AG04450 (cell line): Measurements from ENCODE around the gene PAQR6. TPM values are rescaled to one million over a fixed set of nuclear protein-coding genes. Genes with fewer than 3 reads are reported as not detected.

Experiments used
- CTCF ChIA-PET: fragments of 300-600, 350-600 bp; formaldehyde crosslinking; extraction: SDS; loops from one replicate; lab custom pipeline; 2022; ENCODE audit warnings: antibody characterized with exemption, inconsistent platforms; lab: Charles Lee
- POLR2A ChIA-PET: fragments of 350-600 bp; formaldehyde crosslinking; extraction: SDS; loops from one replicate; lab custom pipeline; 2021; ENCODE audit warnings: antibody characterized with exemption, inconsistent platforms; lab: Yijun Ruan, JAX
- DNase-seq: peaks from one replicate; pipeline ENCODE4 v3.0.0-alpha.2; 2011; ENCODE audit warnings: low read depth, low spot score
- H3K27ac ChIP-seq: one replicate; pipeline ENCODE4 v1.5.1; 2012; ENCODE audit warnings: low read depth, low read length, control low read depth
- H3K27me3 ChIP-seq: one replicate; pipeline ENCODE4 v1.6.0; 2012; ENCODE audit warnings: low read length; ENCODE audit not compliant: control insufficient read depth, insufficient read depth
- H3K4me3 ChIP-seq: 2 replicates; pipeline ENCODE4 v1.5.1; 2011; ENCODE audit warnings: mild to moderate bottlenecking, low read depth, low read length, control low read depth
- H3K9me3 ChIP-seq: 2 replicates; pipeline ENCODE4 v1.5.1; 2012; ENCODE audit warnings: low read length; ENCODE audit not compliant: control insufficient read depth, insufficient read depth
- polyA plus RNA-seq: library from polyadenylated mRNA; depleted of rRNA; stranded (reverse); fragments of >200 nt; gene quantifications from 2 replicates; pipeline ENCODE4 v1.2.3, GENCODE V29; 2011
- TF ChIP-seq, protein P1 (sequence below): IDR thresholded peaks from 2 replicates; pipeline ENCODE4 v1.5.1; 2011; ENCODE audit warnings: low read depth, low read length, control low read depth, inconsistent platforms

PAQR6 gene
- polyA plus RNA-seq, 1 experiment, result 0.26 TPM

DNA sequence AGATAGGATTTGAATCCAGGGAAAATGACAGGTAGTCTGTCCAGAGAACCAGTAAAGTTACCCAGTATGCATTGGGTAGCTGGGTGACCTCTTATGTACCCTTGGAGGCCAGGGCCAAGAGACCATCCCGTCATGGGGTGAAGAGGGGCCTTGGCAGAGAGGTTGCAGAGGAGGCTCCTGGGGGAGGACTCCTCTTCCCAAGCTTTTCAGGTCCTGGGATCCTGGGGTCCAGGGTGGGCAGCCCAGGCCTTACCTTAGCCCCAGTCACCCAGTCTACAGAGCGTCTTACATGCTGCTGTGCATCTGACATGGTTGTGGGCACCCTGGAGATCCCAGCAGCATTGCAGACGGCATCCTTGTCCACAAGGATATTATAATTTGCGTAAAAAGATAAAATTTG, 21.1 kb downstream of the PAQR6 start:
- TF ChIP-seq, protein P1, sequence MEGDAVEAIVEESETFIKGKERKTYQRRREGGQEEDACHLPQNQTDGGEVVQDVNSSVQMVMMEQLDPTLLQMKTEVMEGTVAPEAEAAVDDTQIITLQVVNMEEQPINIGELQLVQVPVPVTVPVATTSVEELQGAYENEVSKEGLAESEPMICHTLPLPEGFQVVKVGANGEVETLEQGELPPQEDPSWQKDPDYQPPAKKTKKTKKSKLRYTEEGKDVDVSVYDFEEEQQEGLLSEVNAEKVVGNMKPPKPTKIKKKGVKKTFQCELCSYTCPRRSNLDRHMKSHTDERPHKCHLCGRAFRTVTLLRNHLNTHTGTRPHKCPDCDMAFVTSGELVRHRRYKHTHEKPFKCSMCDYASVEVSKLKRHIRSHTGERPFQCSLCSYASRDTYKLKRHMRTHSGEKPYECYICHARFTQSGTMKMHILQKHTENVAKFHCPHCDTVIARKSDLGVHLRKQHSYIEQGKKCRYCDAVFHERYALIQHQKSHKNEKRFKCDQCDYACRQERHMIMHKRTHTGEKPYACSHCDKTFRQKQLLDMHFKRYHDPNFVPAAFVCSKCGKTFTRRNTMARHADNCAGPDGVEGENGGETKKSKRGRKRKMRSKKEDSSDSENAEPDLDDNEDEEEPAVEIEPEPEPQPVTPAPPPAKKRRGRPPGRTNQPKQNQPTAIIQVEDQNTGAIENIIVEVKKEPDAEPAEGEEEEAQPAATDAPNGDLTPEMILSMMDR, result no peak
- POLR2A ChIA-PET, result interaction anchor here (2.8 kb wide), 1 partner anchor 14 kb away, joined by 12 read pairs; the partner anchor contains the start of gene PMF1
- CTCF ChIA-PET, result interaction anchor here (5.2 to 5.7 kb wide), 3 partner anchors 82 to 137 kb away, joined by 68 to 136 read pairs (median 90); no protein-coding TSS in a partner anchor
- no peak for DNase-seq
- H3K4me3 ChIP-seq, result no peak overlapping the region
- H3K27me3 ChIP-seq, result no peaks in the 10 kb centered on the region
- H3K27ac ChIP-seq, result no peak overlapping the region
- H3K9me3 ChIP-seq, result no peaks in the 10 kb centered on the region

DNA sequence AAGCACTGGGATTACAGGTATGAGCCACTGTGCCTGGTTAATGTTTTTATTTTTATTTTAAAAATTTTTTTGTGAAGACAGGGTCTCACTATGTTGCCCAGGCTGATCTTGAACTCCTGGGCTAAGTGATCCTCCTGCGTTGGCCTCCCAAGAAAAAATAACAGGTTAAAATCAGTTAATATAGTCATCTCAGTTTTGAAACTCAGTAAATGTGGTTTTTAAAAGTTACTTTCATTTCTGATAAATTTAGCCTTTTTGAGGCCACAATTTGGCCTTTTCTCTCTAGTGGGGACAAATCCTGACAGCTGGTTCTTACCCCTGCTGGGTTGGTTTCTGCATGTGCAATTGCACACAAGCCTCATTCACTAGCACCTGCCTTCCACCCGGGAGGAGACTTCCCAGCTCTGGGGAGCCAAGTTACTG, 21.7 kb downstream of the PAQR6 start:
- Histone ChIP-seq H3K27me3 (no peaks in the 10 kb centered on the region), H3K4me3 (no peak overlapping the region), H3K9me3 (no peaks in the 10 kb centered on the region), H3K27ac (no peak overlapping the region)
- CTCF ChIA-PET, result interaction anchor here (0.8 to 5.7 kb wide), 12 partner anchors 12 to 143 kb away, joined by 3 to 136 read pairs (median 16); partner anchors contain the start of genes MEX3A and PMF1
- TF ChIP-seq, protein P1, result no peak
- no peak for DNase-seq
- POLR2A ChIA-PET, result interaction anchor here (2.8 kb wide), 1 partner anchor 13 kb away, joined by 12 read pairs; the partner anchor contains the start of gene PMF1

DNA sequence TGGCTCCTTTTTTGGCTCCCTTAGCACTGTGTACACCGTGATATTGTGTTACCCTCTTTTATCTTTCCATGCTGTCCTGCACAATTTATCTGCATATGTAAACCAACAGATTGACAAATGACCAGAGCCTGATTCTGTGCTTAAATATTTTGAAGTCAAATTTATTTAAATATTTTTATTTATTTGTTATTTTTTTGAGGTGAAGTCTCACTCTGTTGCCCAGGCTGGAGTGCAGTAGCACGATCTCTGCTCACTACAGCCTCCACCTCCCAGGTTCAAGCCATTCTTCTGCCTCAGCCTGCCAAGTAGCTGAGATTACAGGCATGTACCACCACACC, 22.2 kb downstream of the PAQR6 start:
- TF ChIP-seq, protein P1, result no peak
- no peak for DNase-seq
- Histone ChIP-seq H3K9me3 (no peaks in the 10 kb centered on the region), H3K4me3 (no peak overlapping the region), H3K27me3 (no peaks in the 10 kb centered on the region), H3K27ac (no peak overlapping the region)
- POLR2A ChIA-PET, result interaction anchor here (1.0 to 2.8 kb wide), 3 partner anchors 13 to 98 kb away, joined by 4 to 12 read pairs (median 5); partner anchors contain the start of gene PMF1
- CTCF ChIA-PET, result interaction anchor here (0.6 to 5.7 kb wide), 29 partner anchors 8 to 159 kb away, joined by 3 to 136 read pairs (median 7); partner anchors contain the start of genes MEX3A and PMF1

DNA sequence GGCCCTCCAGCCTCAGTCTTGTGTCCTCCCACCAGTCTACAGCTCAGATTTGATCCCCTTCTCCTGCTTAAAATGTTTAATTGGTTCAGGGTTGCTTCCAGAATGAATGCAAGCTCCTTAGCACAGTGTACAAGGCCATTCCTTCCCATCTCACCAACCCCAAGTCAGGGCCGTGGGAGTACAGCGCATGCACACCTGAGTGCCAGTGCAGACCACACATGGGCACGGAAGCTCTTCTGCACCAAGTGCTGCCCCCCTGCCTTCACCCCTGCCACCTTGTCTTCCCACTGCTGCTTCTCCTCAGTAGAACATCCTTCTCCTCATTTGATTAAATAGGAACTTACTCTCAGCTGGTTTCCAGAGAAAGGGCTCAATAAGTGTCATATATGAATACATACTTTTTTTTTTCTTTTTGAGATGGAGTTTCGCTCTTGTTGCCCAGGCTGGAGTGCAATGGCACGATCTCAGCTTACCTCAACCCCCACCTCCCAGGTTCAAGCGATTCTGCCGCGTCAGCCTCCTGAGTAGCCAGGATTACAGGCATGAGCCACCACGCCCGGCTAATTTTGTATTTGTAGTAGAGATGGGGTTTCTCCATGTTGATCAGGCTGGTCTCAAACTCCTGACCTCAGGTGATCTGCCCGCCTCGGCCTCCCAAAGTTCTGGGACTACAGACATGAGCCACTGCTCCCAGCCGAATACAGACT, 25.7 kb downstream of the PAQR6 start:
- H3K9me3 ChIP-seq, result no peaks in the 10 kb centered on the region
- no peak overlapping the region for H3K4me3 ChIP-seq
- H3K27me3 ChIP-seq, result no peaks in the 10 kb centered on the region
- CTCF ChIA-PET, result interaction anchor here (0.7 to 1.4 kb wide), 3 partner anchors 92 to 126 kb away, joined by 3 to 5 read pairs (median 3); no protein-coding TSS in a partner anchor
- H3K27ac ChIP-seq, result no peak overlapping the region
- TF ChIP-seq, protein P1, result no peak
- DNase-seq, result no peak
- POLR2A ChIA-PET, result interaction anchor here (0.6 kb wide), 1 partner anchor 11 kb away, joined by 7 read pairs; no protein-coding TSS in a partner anchor

DNA sequence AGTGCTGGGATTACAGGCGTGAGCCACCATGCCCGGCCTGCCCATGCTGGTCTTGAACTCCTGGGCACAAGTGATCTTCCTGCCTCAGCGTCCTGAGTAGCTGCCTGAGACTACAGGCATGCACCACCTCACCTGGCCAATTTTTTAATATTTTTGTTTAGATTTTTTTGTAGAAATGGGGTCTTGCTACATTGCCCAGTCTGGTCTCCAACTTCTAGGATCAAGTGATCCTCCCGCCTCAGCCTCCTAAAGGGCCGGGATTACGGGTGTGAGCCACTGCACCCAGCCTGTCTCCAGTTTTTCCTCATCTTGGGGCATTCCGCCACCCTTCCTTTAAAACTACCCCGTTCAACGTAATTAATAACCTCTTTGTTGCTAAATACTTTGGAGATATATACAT, 27.6 kb downstream of the PAQR6 start:
- POLR2A ChIA-PET, result no interaction called here
- H3K27ac ChIP-seq, result no peak overlapping the region
- CTCF ChIA-PET, result interaction anchor here (2.1 kb wide), 1 partner anchor 124 kb away, joined by 6 read pairs; no protein-coding TSS in a partner anchor

More for the DNA sequence above, 27.6 kb downstream of the PAQR6 start:
- TF ChIP-seq, protein P1, result no peak
- no peak for DNase-seq
- no peaks in the 10 kb centered on the region; the same call in 1 of the 2 replicates for H3K9me3 ChIP-seq
- no peak overlapping the region for H3K4me3 ChIP-seq
- no peaks in the 10 kb centered on the region for H3K27me3 ChIP-seq
